GM04504 (cell line): ENCODE measurements around the gene VPS50.
"Not testable (repeated sequence)": the region's sequence is repeated elsewhere in the genome, so short reads cannot be mapped to it uniquely, and the experiment has no call there.

Experiments used
- DNase-seq: peaks from one replicate; pipeline ENCODE4 v3.0.0-alpha.2; 2012; ENCODE audit warnings: low read depth

Gene VPS50

GRCh38 chr7:93238748-93239147 is 6.6 kb downstream of the VPS50 start:
- no peak for DNase-seq

- DNase-seq = no peak
Measured at GRCh38 chr7:93239824-93240223, 7.7 kb downstream of the VPS50 start.

- no peak for DNase-seq
Measured at GRCh38 chr7:93242106-93242505, 9.9 kb downstream of the VPS50 start.

- DNase-seq = no peak
Measured at GRCh38 chr7:93245525-93246432, 13.6 kb downstream of the VPS50 start.

GRCh38 chr7:93249491-93250148 is 17.5 kb downstream of the VPS50 start:
- no peak for DNase-seq

- DNase-seq = no peak
Measured at GRCh38 chr7:93258661-93259060, 26.5 kb downstream of the VPS50 start.

- DNase-seq = no peak
Measured at GRCh38 chr7:93262535-93262934, 30.4 kb downstream of the VPS50 start.

- DNase-seq = no peak
Measured at GRCh38 chr7:93265220-93265619, 33.1 kb downstream of the VPS50 start.

- DNase-seq = no peak
Measured at GRCh38 chr7:93279541-93279940, 47.4 kb downstream of the VPS50 start.

- no peak for DNase-seq
Measured at GRCh38 chr7:93284908-93285307, 52.7 kb downstream of the VPS50 start.

GRCh38 chr7:93293229-93293628 is 61.1 kb downstream of the VPS50 start:
- DNase-seq = no peak

- no peak for DNase-seq
Measured at GRCh38 chr7:93298206-93298605, 66.0 kb downstream of the VPS50 start.

GRCh38 chr7:93298671-93299070 is 66.5 kb downstream of the VPS50 start:
- peak; percentile 6 for DNase-seq

- no peak for DNase-seq
Measured at GRCh38 chr7:93301736-93302135, 69.6 kb downstream of the VPS50 start.

GRCh38 chr7:93307131-93307660 is 75.0 kb downstream of the VPS50 start:
- peak; percentile 48 for DNase-seq

- DNase-seq = no peak
Measured at GRCh38 chr7:93307943-93308342, 75.8 kb downstream of the VPS50 start.

GRCh38 chr7:93310346-93310745 is 78.2 kb downstream of the VPS50 start:
- no peak for DNase-seq

- DNase-seq = no peak
Measured at GRCh38 chr7:93314449-93314848, 82.3 kb downstream of the VPS50 start.

GRCh38 chr7:93315896-93316295 is 83.7 kb downstream of the VPS50 start:
- DNase-seq = no peak

GRCh38 chr7:93316730-93317129 is 84.6 kb downstream of the VPS50 start:
- no peak for DNase-seq

GRCh38 chr7:93320887-93321286 is 88.7 kb downstream of the VPS50 start:
- no peak for DNase-seq

GRCh38 chr7:93326291-93326690 is 94.1 kb downstream of the VPS50 start:
- not testable (repeated sequence) for DNase-seq

GRCh38 chr7:93327006-93327633 is 95.0 kb downstream of the VPS50 start:
- DNase-seq = peak; percentile 44
